Peyer's patch (tissue), 4 donors: ENCODE data around the gene SQSTM1. TPM values are rescaled to one million over a fixed set of nuclear protein-coding genes. Genes with fewer than 3 reads are reported as not detected.

Experiments
- DNase-seq, 3 donors: peaks; one replicate each; pipeline ENCODE4 v3.0.0-alpha.2; 2017 to 2019
- H3K27ac ChIP-seq, 4 donors: fragments of 200-600 bp; sonication (generic); one replicate each; pipeline ENCODE4 v1.5.1; 2016 to 2019
- H3K27me3 ChIP-seq, 2 donors: fragments of 200-600 bp; sonication (generic); one replicate each; pipeline ENCODE4 v1.5.1; 2019
- H3K36me3 ChIP-seq, 3 donors: fragments of 200-600 bp; sonication (generic); one replicate each; pipeline ENCODE4 v1.5.1; 2016 to 2019
- H3K4me1 ChIP-seq, 4 donors: fragments of 200-600 bp; sonication (generic); one replicate each; pipeline ENCODE4 v1.5.1; 2016 to 2019
- H3K4me3 ChIP-seq, 4 donors: fragments of 200-600 bp; sonication (generic); 1 replicate in 3 of 4; 2 replicates in 1 of 4; pipeline ENCODE4 v1.5.1; 2016 to 2019; ENCODE audit warnings: mild to moderate bottlenecking in 1 of 4
- H3K9me3 ChIP-seq, 4 donors: fragments of 200-600 bp; sonication (generic); one replicate each; pipeline ENCODE4 v1.5.1; 2016 to 2019; ENCODE audit warnings: mild to moderate bottlenecking in 1 of 4
- CTCF ChIP-seq, 6 experiments: fragments of 450-650 bp in 4 of 6; fragments of 200-600 bp in 2 of 6; sonication (generic) in 1 of 6; IDR thresholded peaks; one replicate each; pipeline ENCODE4 v1.5.1; 2017 to 2019; ENCODE audit warnings: antibody characterized with exemption in 6 of 6, mild to moderate bottlenecking in 3 of 6, moderate library complexity in 1 of 6
- POLR2A ChIP-seq, 2 donors: fragments of 450-650 bp; IDR thresholded peaks; one replicate each; pipeline ENCODE4 v1.5.1; 2017; ENCODE audit warnings: antibody characterized with exemption in 2 of 2, mild to moderate bottlenecking in 2 of 2, moderate library complexity in 2 of 2
- small RNA-seq, 2 donors: library from RNA; depleted of rRNA; stranded (forward); fragments of <200 nt; gene quantifications; one replicate each; pipeline ENCODE3, GENCODE V24; 2016
- total RNA-seq, 4 donors: library from RNA; depleted of rRNA; stranded (reverse); fragments of >200 nt; gene quantifications; one replicate each; pipeline ENCODE4 v1.1.0, GENCODE V29; 2016

The SQSTM1 gene
- total RNA-seq, 4 donors from 2014 or later = 287 to 417 (median 348) TPM

DNA sequence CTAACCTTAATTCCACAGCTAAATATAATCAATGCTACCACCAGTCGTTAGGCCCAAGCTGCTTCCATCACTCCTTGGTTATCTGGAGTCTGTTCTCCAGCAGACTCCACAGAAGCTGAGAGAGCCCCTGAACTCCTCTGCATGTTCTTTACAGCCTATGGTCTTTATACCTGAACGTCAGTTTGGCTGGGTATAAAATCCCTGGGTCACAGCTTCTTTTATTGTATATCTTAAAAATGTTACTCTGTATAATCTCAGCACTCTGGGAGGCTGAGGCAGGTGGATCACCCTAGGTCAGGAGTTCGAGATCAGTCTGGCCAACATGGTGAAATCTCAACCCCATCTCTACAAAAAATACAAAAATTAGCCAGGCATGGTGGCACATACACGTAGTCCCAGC is 61.6 kb downstream of the SQSTM1 start:
- no peak for DNase-seq
- TF ChIP-seq POLR2A (IDR thresholded peaks at IDR 0.05) (no peak), CTCF (IDR thresholded peaks at IDR 0.05) (no peak)
- H3K36me3 ChIP-seq = peaks cover 0 to 70% (median 0%) of the 10 kb centered on the region in 3 donors

GRCh38 chr5:179883163-179883562 is 62.5 kb downstream of the SQSTM1 start:
- Histone ChIP-seq H3K36me3 (peaks cover 0 to 72% (median 0%) of the 10 kb centered on the region in 3 donors), H3K4me3 (no peak overlapping the region), H3K4me1 (no peaks in the 10 kb centered on the region), H3K9me3 (peaks cover 0 to 11% (median 4%) of the 10 kb centered on the region in 4 donors), H3K27me3 (no peaks in the 10 kb centered on the region), H3K27ac (no peak overlapping the region)
- no peak for DNase-seq
- TF ChIP-seq CTCF (IDR thresholded peaks at IDR 0.05) = no peak
- no peak for TF ChIP-seq POLR2A (IDR thresholded peaks at IDR 0.05)

More for the DNA sequence above, 61.6 kb downstream of the SQSTM1 start:
- no peak overlapping the region for H3K4me3 ChIP-seq
- no peaks in the 10 kb centered on the region for H3K27me3 ChIP-seq
- no peaks in the 10 kb centered on the region for H3K4me1 ChIP-seq
- H3K9me3 ChIP-seq = peaks cover 0 to 11% (median 4%) of the 10 kb centered on the region in 4 donors
- H3K27ac ChIP-seq = no peak overlapping the region

GRCh38 chr5:179885491-179886090 is 64.9 kb downstream of the SQSTM1 start:
- Histone ChIP-seq H3K27ac (no peak overlapping the region), H3K36me3 (peaks cover 0 to 81% (median 0%) of the 10 kb centered on the region in 3 donors), H3K27me3 (no peaks in the 10 kb centered on the region), H3K4me3 (no peak overlapping the region), H3K9me3 (peaks cover 0 to 11% (median 4%) of the 10 kb centered on the region in 4 donors), H3K4me1 (no peaks in the 10 kb centered on the region)
- no peak for DNase-seq
- TF ChIP-seq CTCF (IDR thresholded peaks at IDR 0.05) (no peak), POLR2A (IDR thresholded peaks at IDR 0.05) (no peak)

- DNase-seq = no peak
- TF ChIP-seq POLR2A (IDR thresholded peaks at IDR 0.05) = no peak
- TF ChIP-seq CTCF (IDR thresholded peaks at IDR 0.05) = no peak
- peaks cover 0 to 86% (median 0%) of the 10 kb centered on the region in 3 donors for H3K36me3 ChIP-seq
Observed at GRCh38 chr5:179886190-179886911, 65.6 kb downstream of the SQSTM1 start.

GRCh38 chr5:179887095-179887494 is 66.4 kb downstream of the SQSTM1 start:
- Histone ChIP-seq H3K4me1 (no peaks in the 10 kb centered on the region), H3K27me3 (no peaks in the 10 kb centered on the region), H3K27ac (no peak overlapping the region), H3K36me3 (peaks cover 0 to 94% (median 0%) of the 10 kb centered on the region in 3 donors), H3K4me3 (no peak overlapping the region), H3K9me3 (peaks cover 0 to 11% (median 4%) of the 10 kb centered on the region in 4 donors)
- DNase-seq = no peak
- TF ChIP-seq POLR2A (IDR thresholded peaks at IDR 0.05) (no peak), CTCF (IDR thresholded peaks at IDR 0.05) (no peak)

More at GRCh38 chr5:179886190-179886911, 65.6 kb downstream of the SQSTM1 start:
- Histone ChIP-seq H3K27me3 (no peaks in the 10 kb centered on the region), H3K4me3 (no peak overlapping the region), H3K27ac (no peak overlapping the region), H3K4me1 (no peaks in the 10 kb centered on the region), H3K9me3 (peaks cover 0 to 11% (median 4%) of the 10 kb centered on the region in 4 donors)

Small RNA genes lying within 50 kb of the gene (small RNA-seq; reads per million reads assigned to genes)
- gene MIR1229 (0 to 0.25 reads per million in 2 donors), gene RF00019 (0 reads per million in 2 donors)

Other genes with a start within 250 kb of the SQSTM1 start
- gene HNRNPH1, start 197.2 kb upstream of the SQSTM1 start, total RNA-seq = 1,000 to 10,000 TPM in 1 of 4 donors, 100 to 1,000 TPM in 3; 566 to 2,149 (median 666) TPM
- not detected for gene CBY3, start 139.9 kb upstream of the SQSTM1 start, total RNA-seq
- 100 to 1,000 TPM; 171 to 324 (median 287) TPM for gene CANX, start 121.9 kb upstream of the SQSTM1 start, total RNA-seq
- gene MAML1, start 88.1 kb upstream of the SQSTM1 start, total RNA-seq = 10 to 100 TPM; 29.6 to 43.1 (median 37.3) TPM
- 10 to 100 TPM in 1 of 4 donors, 1 to 10 TPM in 2, not detected in 1; 1.9 to 12.4 (median 3.6) TPM for gene LTC4S, start 26.9 kb upstream of the SQSTM1 start, total RNA-seq
- gene MGAT4B, start 14.0 kb upstream of the SQSTM1 start, total RNA-seq = 1,000 to 10,000 TPM in 2 of 4 donors, 100 to 1,000 TPM in 2; 366 to 1,291 (median 1,007) TPM
- 100 to 1,000 TPM in 1 of 4 donors, 10 to 100 TPM in 3; 21.5 to 120 (median 68.3) TPM for gene MRNIP, start 37.9 kb downstream of the SQSTM1 start, total RNA-seq
- 100 to 1,000 TPM in 3 of 4 donors, 10 to 100 TPM in 1; 89.7 to 281 (median 186) TPM for gene TBC1D9B, start 87.0 kb downstream of the SQSTM1 start, total RNA-seq